Uterus (tissue), 4 donors: Measurements from ENCODE around the gene PTPN11. TPM values are rescaled to one million over a fixed set of nuclear protein-coding genes. Genes with fewer than 3 reads are reported as not detected.
"Not testable (repeated sequence)": the region's sequence is repeated elsewhere in the genome, so short reads cannot be mapped to it uniquely, and the experiment has no call there.

Experiments
- DNase-seq, 2 donors: peaks; one replicate each; pipeline ENCODE4 v3.0.0-alpha.2; 2019 to 2020
- H3K27ac ChIP-seq, 2 donors: fragments of 200-600 bp; sonication (generic); 1 replicate in 1 of 2; 2 replicates in 1 of 2; pipeline ENCODE4 v1.5.1; 2016 to 2018
- H3K27me3 ChIP-seq, 2 donors: fragments of 200-600 bp; sonication (generic); one replicate each; pipeline ENCODE4 v1.5.1; 2018 to 2019; ENCODE audit warnings: control low read depth in 1 of 2
- H3K36me3 ChIP-seq, 2 donors: fragments of 200-600 bp; sonication (generic); one replicate each; pipeline ENCODE4 v1.5.1; 2019; ENCODE audit warnings: control low read depth in 1 of 2
- H3K4me1 ChIP-seq, 2 donors: fragments of 200-600 bp; sonication (generic); one replicate each; pipeline ENCODE4 v1.5.1; 2018 to 2019; ENCODE audit warnings: control low read depth in 1 of 2
- H3K4me3 ChIP-seq, 2 donors: fragments of 200-600 bp; sonication (generic); 1 replicate in 1 of 2; 2 replicates in 1 of 2; pipeline ENCODE4 v1.5.1; 2018 to 2019; ENCODE audit warnings: mild to moderate bottlenecking in 1 of 2
- H3K9me3 ChIP-seq, 2 donors: fragments of 200-600 bp; sonication (generic); one replicate each; pipeline ENCODE4 v1.5.1; 2019; ENCODE audit warnings: control low read depth in 1 of 2
- POLR2A ChIP-seq, 2 donors: fragments of 450-650 bp; IDR thresholded peaks; one replicate each; pipeline ENCODE4 v1.6.1; 2016; ENCODE audit warnings: antibody characterized with exemption in 2 of 2, mild to moderate bottlenecking in 1 of 2, moderate library complexity in 1 of 2
- intact Hi-C: fragments of 100-400 bp; cut with DNase I; formaldehyde crosslinking; loops from one replicate; pipeline ENCODE4 v1.15.1; 2023; ENCODE audit warnings: low total_unique reads
- total RNA-seq, 4 donors: library from RNA; depleted of rRNA in 3 of 4; stranded (reverse); fragments of >200 nt in 3 of 4; gene quantifications; one replicate each; pipeline versions ENCODE4 v1.1.0 to v1.2.4, GENCODE V29; 2014 to 2023
- TF ChIP-seq, protein P1 (sequence below), 4 experiments: fragments of 200-600 bp in 2 of 4; fragments of 450-650 bp in 2 of 4; sonication (generic) in 2 of 4; IDR thresholded peaks; one replicate each; pipeline ENCODE4 v1.5.1; 2016 to 2019; ENCODE audit warnings: antibody characterized with exemption in 4 of 4, mild to moderate bottlenecking in 2 of 4, moderate library complexity in 1 of 4
- donor health status: DM: yes; HTN: yes; CAD: no.

PTPN11 gene
- total RNA-seq, 4 donors from 2014 or later: 45.3 to 116 (median 76.9) TPM

- no peaks in the 10 kb centered on the region for H3K27me3 ChIP-seq
Measured at GRCh38 chr12:112515868-112516267, 97.1 kb downstream of the PTPN11 start.

DNA sequence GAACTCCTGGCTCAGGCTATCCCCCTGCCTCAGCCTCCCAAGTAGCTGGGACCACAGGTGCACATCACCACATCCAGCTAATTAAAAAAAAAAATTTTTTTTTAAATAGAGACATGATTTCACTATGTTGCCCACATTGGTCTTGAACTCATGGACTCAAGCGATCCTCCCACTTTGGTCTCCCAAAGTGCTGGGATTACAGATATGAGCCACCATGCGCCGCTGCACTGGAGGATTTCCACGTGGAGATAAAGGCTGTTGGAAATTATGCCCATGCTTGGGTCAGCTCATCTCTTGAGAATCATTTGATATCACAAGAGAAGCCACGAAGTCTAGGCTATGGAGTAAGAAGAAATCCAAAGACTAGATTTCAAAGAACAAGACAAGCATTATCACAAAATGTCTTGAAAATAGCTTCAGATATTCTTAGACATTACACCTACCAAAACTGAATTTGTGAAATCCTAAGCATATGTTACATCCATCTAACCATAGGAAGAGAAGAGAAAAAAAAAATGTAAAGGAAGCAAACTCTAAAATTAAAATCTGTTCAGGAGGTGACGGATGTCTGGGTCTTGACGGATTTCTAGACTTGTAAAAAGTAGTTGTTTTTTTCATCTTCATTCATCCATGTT is 99.1 kb downstream of the PTPN11 start:
- H3K4me3 ChIP-seq: no peak overlapping the region
- H3K36me3 ChIP-seq: no peaks in the 10 kb centered on the region
- TF ChIP-seq POLR2A (IDR thresholded peaks at IDR 0.05): no peak
- TF ChIP-seq, protein P1, sequence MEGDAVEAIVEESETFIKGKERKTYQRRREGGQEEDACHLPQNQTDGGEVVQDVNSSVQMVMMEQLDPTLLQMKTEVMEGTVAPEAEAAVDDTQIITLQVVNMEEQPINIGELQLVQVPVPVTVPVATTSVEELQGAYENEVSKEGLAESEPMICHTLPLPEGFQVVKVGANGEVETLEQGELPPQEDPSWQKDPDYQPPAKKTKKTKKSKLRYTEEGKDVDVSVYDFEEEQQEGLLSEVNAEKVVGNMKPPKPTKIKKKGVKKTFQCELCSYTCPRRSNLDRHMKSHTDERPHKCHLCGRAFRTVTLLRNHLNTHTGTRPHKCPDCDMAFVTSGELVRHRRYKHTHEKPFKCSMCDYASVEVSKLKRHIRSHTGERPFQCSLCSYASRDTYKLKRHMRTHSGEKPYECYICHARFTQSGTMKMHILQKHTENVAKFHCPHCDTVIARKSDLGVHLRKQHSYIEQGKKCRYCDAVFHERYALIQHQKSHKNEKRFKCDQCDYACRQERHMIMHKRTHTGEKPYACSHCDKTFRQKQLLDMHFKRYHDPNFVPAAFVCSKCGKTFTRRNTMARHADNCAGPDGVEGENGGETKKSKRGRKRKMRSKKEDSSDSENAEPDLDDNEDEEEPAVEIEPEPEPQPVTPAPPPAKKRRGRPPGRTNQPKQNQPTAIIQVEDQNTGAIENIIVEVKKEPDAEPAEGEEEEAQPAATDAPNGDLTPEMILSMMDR (IDR thresholded peaks at IDR 0.05): no peak
- DNase-seq: no peak
- intact Hi-C loops: no loop called here
- H3K27me3 ChIP-seq: no peaks in the 10 kb centered on the region
- H3K4me1 ChIP-seq: no peaks in the 10 kb centered on the region
- no peaks in the 10 kb centered on the region for H3K9me3 ChIP-seq
- no peak overlapping the region for H3K27ac ChIP-seq

More at GRCh38 chr12:112515868-112516267, 97.1 kb downstream of the PTPN11 start:
- Histone ChIP-seq H3K9me3 (no peaks in the 10 kb centered on the region), H3K4me3 (no peak overlapping the region), H3K4me1 (no peaks in the 10 kb centered on the region), H3K36me3 (no peaks in the 10 kb centered on the region), H3K27ac (no peak overlapping the region)
- intact Hi-C loops: no loop called here
- DNase-seq: no peak
- TF ChIP-seq, protein P1 (IDR thresholded peaks at IDR 0.05): no peak
- TF ChIP-seq POLR2A (IDR thresholded peaks at IDR 0.05): no peak

GRCh38 chr12:112518365-112518735 is 99.6 kb downstream of the PTPN11 start:
- intact Hi-C loops: no loop called here
- H3K27me3 ChIP-seq: no peaks in the 10 kb centered on the region
- H3K27ac ChIP-seq: no peak overlapping the region
- H3K9me3 ChIP-seq: no peaks in the 10 kb centered on the region
- no peak for DNase-seq
- no peak for TF ChIP-seq POLR2A (IDR thresholded peaks at IDR 0.05)
- TF ChIP-seq, protein P1 (IDR thresholded peaks at IDR 0.05): no peak
- H3K4me3 ChIP-seq: no peak overlapping the region
- H3K4me1 ChIP-seq: no peaks in the 10 kb centered on the region
- H3K36me3 ChIP-seq: no peaks in the 10 kb centered on the region

DNA sequence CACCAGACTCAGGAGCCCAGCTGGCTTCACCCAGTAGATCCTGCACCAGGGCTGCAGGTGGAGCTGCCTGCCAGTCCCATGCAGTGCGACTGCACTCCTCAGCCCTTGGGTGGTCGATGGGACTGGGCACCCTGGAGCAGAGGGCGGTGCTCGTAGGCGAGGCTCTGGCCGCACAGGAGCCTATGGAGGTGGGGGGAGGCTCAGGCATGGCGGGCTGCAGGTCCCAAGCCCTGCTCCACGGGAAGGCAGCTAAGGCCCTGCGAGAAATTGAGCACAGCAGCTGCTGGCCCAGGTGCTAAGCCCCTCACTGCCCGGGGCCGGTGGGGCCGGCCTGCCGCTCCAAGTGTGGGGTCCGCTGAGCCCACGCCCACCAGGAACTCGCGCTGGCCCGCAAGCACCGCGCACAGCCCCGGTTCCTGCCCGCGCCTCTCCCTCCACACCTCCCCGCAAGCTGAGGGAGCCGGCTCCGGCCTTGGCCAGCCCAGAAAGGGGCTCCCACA is 101.1 kb downstream of the PTPN11 start:
- H3K27me3 ChIP-seq, H3K27ac ChIP-seq, H3K4me3 ChIP-seq, H3K9me3 ChIP-seq, intact Hi-C loops, DNase-seq, H3K36me3 ChIP-seq, H3K4me1 ChIP-seq: not testable (repeated sequence)

DNA sequence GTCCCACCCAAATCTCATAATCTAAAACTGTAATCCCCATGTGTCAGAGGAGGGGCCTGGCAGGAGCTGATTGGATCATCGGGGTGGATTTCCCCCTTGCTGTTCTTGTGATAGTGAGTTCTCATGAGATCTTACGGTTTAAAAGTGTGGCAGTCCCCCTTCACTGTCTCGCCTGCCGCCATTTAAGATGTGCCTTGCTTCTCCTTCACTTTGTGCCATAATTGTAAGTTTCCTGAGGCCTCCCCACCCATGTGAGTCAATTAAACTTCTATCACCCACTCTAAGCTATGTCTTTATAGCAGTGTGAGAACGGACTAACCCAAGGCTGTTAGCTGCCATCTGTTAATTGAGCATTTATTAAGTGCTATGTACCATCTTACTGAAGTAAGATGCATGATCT is 105.1 kb downstream of the PTPN11 start:
- H3K27me3 ChIP-seq: no peaks in the 10 kb centered on the region
- DNase-seq: no peak
- no peak for TF ChIP-seq POLR2A (IDR thresholded peaks at IDR 0.05)
- TF ChIP-seq, protein P1 (IDR thresholded peaks at IDR 0.05): no peak
- H3K27ac ChIP-seq: no peak overlapping the region
- no peaks in the 10 kb centered on the region for H3K9me3 ChIP-seq
- H3K4me1 ChIP-seq: no peaks in the 10 kb centered on the region
- intact Hi-C loops: no loop called here
- H3K4me3 ChIP-seq: no peak overlapping the region
- H3K36me3 ChIP-seq: no peaks in the 10 kb centered on the region
